Activated CD4-positive, alpha-beta T cell treated with anti-CD3 and anti-CD28 coated beads, Interleukin-10, Interleukin-2, amounts not matched to agents 100 ng/mL and 50 ng/mL, durations not matched to agents 16 hours and 8 hours (primary cell): ENCODE data around the gene POLR2J2.
"Not testable (repeated sequence)": the region's sequence is repeated elsewhere in the genome, so short reads cannot be mapped to it uniquely, and the experiment has no call there.

Experiments used
- DNase-seq: peaks from one replicate; pipeline ENCODE4 v3.0.0-alpha.2; 2020

Gene POLR2J2

DNA sequence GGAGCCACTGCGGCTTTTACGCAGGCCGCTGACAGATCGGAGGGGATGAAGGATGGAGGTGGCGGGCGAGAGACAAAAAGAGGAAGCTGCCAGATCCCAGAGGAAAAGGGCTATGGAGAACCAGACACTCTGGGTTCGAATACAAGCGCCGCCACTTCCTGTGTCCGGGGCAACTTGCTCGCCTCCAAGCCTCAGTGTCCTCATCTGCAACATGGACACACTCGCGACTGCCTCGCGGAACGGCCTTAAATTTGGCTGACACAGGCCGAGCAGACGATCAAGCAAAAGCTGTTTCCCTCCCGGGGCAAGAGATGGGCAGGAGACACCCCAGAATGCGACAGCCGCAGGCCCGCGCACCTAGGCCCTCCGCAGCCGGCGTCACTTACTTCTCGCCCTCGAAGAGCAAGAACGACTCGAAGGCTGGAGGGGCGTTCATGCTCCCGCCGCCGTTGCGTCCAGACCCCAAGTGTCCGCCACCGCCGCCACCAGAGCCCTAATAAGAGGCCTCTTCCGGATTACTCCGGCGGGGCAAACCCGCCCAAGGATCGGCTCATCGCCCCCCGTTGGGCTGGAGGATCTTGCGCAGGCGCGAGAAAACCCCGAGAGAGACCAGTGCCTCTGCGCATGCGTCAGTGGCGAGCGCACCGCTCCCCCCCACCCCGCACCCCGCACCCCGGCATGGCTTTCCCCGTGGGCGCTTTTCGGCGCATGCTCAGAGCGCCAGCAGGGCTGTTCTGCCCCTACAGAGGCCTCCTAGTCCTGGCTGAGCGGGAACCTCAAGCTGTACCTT is at the start of gene POLR2J2:
Gene POLR2J2 (minus strand): TSS at position 498 of the 790 bp plus-strand sequence. CDS start 62 bp downstream, at position 436.
- not testable (repeated sequence) for DNase-seq

- DNase-seq: not testable (repeated sequence)
Measured at GRCh38 chr7:102718491-102718890, 47.0 kb upstream of the POLR2J2 start.

GRCh38 chr7:102715718-102716117 is 44.3 kb upstream of the POLR2J2 start:
- peak; percentile 53 for DNase-seq

DNA sequence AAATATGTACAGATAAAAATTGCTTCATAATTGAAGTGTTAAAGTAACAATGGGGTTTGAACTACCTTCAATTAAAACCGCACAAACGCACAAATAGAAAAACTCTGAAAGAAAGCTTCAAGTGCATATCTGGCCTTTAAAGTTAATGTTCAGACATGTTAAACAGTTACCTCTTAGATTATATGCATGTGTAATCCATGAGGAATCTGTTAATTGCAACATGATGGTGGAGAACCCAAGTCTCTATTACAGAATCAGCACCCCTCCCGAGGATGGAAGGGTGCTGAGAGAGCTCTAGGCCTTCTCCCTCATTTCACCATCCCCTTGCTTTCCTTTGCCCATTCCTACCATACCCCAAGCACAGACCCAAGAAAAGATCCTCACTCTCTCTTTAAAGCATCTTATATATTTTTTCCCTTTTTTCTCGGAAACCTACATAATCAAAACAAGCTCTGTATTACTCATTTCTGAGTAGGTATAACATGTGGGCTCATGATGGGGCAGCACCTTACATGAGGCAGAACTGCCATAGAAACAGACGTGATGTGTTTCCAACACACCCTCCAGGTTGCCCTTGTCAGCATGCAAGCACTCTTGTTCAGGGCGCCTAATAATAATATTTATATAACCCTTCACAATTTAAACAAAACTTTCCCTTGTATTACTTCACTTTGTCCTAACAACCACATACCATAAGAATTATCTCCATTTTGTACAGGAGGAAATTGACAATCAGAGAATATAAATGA is 43.5 kb upstream of the POLR2J2 start:
- DNase-seq: peak; percentile 70

GRCh38 chr7:102713691-102714080 is 42.2 kb upstream of the POLR2J2 start:
- DNase-seq: not testable (repeated sequence)

GRCh38 chr7:102713011-102713690 is 41.7 kb upstream of the POLR2J2 start:
- peak; percentile 82 for DNase-seq

DNA sequence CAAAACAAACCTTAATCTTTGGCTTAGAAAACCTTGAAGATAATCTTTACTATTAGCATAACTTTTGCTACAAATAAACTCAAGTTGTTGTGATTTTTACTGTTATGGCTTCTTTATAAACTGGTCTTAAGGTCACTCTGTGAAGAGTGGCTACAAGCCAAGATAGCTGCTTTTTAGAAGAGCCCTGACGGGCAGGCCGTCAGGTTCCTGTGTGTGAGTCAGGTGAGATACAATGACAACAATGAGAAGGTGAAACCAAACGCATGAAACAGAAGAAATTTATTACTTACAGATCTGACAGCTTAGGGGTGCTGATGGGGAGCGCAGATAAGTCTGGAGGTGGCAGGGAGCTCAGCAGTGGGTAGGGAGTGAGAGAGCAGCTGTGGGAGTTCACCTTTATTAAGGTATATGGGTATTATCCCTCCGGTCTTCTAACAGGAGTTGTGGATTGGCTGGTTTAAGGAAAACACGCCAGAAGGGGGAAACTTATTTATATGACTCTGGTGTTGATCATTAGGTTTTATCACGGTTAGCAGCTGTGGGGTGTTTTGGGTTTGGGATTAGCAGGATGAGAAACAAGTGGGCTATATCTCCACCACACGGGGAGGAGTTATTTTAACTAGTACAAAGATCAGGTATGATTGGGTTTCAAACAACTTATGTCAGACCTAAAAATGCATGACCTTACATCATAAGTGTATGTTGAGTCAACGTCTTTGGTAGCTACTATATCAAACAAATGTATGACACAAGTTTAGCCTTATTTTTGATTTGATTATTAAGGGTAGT is 27.7 kb upstream of the POLR2J2 start:
- not testable (repeated sequence) for DNase-seq

DNA sequence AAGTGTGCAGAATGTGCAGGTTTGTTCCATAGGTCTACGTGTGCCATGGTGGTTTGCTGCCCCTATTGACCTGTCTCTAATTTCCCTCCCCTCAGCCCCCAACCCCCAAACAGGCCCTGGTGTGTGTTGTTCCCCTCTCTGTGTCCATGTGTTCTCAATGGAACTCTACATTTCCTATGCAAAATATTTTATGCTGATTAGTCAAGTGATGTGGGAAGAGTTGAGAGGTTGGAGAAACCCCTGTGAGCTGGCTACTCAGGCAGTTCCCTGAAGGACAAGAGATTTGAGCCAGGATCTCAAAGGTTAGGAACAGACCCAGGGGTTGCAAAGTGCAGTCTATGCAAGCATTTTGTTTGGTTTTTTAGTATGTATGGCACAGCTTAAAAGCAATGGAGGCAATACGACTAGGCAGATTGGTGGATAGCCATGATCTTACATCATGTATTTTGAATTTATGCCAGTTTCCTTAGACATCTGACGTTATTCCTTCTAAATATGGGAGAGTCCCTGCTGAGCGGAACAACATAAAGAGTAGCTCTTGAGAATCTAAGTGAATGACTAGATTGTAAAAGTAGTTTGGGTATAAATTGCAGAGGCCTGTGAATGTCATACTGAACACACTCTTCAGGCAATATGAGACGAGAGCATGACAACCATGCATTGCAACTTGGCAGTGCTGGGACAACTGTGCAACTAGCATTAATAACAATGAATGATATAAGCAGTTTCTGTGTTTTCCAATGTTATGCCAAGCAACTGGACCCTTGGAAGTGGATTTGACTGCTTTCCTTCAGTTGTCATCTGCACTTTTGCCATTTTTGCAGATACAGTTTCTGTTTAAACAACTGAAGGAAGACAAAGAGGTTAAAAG is 26.4 kb upstream of the POLR2J2 start:
- DNase-seq: not testable (repeated sequence)

- DNase-seq: not testable (repeated sequence)
Measured at GRCh38 chr7:102696009-102696408, 24.5 kb upstream of the POLR2J2 start.

DNA sequence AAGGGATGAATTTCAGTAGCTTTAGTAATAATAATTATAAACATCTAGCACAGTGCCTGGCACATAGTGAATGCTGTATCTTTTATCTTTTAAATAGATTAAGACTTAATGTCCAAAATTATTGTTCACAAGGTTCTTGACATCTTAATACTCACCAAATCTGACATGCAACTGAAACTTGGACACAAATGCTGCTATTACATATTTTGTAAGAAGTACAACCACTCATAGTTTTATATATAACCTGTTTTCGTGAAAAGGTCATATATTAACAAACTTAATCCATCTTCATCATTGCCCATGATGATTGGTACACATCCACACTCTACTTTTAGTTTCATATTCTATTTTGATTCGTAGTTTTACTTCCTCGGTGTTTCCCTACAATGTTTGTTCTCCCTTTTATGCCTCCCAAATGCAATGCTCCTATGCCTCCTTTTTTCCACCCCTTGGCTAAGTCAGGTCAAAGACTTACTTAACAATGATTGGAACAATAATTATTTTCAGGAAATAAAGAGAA is 23.6 kb upstream of the POLR2J2 start:
- not testable (repeated sequence) for DNase-seq

DNA sequence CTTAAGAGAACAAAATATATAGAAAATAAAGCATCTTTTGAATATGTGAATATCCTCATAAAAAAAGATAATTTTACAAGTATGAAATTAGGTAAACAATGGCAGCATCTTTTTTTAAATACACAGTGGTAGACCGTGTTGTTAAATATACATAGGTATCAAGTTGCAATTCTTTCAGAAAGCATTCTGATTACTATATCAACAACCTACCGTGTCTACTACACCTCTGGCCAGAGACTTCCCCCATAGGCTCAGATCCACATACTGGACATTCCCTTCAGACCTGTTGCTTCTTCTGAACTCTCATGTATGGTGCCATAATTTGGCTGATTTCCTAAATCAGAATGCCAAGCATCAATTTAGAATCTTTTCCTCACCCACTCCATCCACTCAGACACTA is 22.5 kb upstream of the POLR2J2 start:
- DNase-seq: not testable (repeated sequence)

DNA sequence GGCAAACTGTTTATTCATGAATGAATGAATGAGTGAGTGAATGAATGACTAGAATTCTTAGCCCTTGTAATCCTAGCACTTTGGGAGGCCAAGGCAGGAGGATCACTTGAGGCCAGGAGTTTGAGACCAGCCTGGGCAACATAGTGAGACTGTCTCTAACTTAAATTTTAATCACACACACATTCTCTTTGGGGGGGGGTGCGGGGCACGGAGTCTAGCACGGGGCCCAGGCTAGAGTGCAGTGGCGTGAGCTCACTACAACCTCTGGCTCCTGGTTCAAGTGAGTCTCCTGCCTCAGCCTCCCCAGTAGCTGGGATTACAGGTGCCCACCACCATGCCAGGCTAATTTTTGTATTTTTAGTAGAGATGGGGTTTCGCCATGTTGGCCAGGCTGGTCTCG is 19.1 kb upstream of the POLR2J2 start:
- DNase-seq: not testable (repeated sequence)

DNA sequence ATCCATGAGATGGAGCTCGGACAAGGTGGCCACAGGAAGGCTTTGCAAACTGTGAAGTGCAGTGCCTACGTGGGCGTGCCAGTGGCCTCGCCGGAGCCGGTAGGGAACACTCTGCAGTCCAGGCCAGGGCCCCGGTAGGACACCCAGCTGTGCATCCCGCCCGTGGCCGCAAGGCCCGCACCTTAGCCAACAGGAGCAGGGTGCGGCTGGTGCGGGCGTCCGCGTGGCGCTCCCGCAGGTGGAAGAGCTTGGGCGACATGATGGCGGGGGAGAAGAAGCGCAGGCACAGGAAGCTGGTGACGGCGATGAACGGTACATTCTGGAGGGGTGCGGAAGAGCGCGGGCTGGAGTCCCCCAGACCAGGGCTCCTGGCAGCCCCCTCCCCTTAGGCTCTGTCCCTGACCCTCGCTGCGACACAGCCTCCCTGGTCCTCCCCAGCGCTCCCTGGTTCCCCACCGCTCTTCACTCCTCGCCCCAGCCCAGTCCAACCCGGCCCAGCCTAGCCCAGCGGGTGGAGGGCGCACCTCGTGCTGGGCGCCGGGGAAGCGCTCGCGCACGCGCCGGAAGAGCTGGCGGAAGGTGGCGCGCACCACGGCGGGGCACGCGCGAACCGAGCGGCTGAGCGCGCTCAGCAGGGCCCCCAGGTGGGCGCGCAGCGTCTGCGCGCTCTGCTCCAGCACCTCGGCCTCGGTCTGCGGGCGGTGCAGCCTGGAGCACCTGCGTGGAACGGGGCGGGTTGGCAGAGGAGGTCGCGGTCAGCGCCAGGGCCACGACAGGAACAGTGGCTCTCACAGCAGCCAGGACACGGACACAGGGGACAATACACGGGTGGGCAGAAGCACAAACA is 18.2 kb upstream of the POLR2J2 start:
- not testable (repeated sequence) for DNase-seq

DNA sequence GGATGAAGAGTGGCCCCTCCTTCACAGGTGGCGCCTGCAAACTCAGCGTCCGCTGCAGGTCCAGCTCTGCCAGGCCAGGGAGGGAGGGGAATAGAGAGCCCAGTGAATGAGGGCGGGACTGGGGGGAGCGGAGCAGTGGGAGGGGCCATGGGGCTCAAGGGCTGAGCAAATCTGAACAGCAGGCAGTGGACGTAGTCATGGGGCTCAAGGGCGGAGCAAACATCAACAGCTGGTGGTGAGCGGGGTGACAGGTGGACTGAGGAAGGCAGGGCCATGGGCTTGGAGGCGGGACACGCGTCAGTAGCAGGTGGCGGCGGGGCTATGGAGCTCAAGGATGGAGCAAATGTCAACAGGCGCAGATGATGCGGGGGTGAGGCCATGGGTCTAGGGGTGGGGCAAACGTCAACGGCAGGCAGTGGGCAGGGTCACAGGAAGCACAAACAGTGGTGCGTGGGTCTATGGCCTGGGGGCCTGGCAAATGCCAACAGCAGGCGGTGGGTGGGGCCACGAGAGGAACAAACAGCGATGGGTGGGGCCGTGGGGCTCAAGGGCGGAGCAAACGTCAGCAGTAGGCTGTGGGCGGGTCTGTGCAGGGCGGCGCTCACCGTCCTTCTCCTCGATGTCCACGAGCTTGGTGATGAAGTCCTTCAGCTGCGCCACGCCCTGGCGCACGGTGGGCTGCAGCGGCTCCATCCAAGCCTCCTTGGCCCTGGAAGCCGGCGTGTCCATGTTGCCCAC is 17.0 kb upstream of the POLR2J2 start:
- DNase-seq: not testable (repeated sequence)

GRCh38 chr7:102682560-102682959 is 11.1 kb upstream of the POLR2J2 start:
- DNase-seq: not testable (repeated sequence)

GRCh38 chr7:102680780-102681179 is 9.3 kb upstream of the POLR2J2 start:
- not testable (repeated sequence) for DNase-seq

DNA sequence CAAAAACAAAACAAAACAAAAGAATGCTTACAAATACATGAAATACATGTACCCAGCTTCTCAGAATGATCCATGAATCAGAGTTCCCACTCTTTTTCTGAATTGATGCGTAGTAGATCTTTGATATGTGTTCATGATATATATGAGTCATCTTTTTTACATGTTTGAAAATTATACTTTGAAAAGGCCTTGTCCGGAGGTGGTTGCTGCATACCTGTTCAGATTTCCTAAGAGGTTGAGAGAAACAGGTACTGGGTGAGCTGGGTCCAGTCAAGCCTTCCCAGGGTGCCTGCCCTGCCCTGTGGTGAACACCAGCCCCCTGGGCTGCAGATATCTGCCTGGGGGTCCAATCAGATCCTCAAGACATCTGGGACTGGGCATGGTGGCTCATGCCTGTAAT is 4.1 kb upstream of the POLR2J2 start:
- DNase-seq: not testable (repeated sequence)

- not testable (repeated sequence) for DNase-seq
Measured at GRCh38 chr7:102673447-102674067, 2.1 kb upstream of the POLR2J2 start.

GRCh38 chr7:102671956-102672307 is 469 bp upstream of the POLR2J2 start:
- not testable (repeated sequence) for DNase-seq
